T-helper 1 cell treated with Interleukin-12 subunit alpha and Interleukin-12 subunit beta and Interleukin-4 antibody, amounts not matched to agents 30 ng/mL and 1 ng/mL, for 36 hours (primary cell): ENCODE measurements around the gene SMOC2. TPM values are rescaled to one million over a fixed set of nuclear protein-coding genes. Genes with fewer than 3 reads are reported as not detected.
"Not testable (repeated sequence)": the region's sequence is repeated elsewhere in the genome, so short reads cannot be mapped to it uniquely, and the experiment has no call there.

Experiments
- intact Hi-C: fragments of 100-400 bp; cut with micrococcal nuclease; formaldehyde crosslinking; loops from one replicate; pipeline ENCODE4 v1.15.1; 2024
- total RNA-seq: library from RNA; stranded (reverse); gene quantifications from 2 replicates; pipeline ENCODE4 v1.2.3, GENCODE V29; 2022

Gene SMOC2
- total RNA-seq, 1 donor from 2014 or later: not detected

DNA sequence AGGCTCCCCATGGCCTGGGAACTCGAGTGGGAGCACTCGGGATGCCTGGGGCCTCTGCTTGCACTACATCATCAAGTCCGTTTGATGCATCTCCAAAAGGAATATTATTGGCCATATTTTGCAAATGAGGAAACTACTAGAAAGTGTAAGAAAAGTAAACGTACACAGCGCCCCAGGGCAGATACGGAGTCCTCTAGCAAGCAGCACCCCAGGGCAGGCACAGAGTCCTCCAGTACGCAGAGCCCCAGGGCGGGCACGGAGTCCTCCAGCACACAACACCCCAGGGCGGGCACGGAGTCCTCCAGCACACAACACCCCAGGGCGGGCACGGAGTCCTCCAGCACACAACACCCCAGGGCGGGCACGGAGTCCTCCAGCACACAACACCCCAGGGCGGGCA is 264.3 kb downstream of the SMOC2 start:
- intact Hi-C loops: not testable (repeated sequence)

DNA sequence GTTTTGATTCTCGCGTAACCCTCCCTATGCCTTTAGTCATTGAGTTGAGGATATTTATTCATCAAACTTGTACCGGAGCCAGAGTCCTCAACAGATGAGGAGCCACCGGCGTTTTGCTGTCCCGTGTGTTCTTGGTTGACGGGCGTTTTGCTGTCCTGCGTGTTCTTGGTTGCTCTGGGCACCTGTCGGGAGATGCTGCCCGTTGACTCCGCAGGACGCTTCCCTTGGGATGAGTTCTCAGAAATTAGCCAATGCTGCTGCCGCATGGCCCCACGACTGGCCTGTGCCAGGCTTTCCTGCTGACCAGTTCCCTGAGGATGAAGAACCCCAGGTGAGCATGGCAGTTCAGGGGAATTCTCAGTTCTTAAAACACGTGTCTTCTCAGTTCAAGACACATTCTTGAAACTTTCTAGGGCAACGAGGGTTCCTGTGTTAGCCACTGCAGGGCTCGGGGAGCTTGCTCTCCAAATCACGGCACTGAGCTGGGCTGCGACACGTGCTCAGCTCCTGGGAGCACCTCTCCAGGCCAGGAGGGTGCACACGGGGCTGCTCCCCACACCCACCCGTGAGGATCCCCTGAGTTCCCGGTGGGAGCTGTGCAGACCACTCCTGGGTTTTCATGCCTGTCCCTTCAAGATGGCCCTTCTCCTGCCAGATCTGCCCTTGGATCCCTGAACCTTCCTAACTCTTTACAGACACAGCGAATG is 265.6 kb downstream of the SMOC2 start:
- intact Hi-C loops: no loop called here

DNA sequence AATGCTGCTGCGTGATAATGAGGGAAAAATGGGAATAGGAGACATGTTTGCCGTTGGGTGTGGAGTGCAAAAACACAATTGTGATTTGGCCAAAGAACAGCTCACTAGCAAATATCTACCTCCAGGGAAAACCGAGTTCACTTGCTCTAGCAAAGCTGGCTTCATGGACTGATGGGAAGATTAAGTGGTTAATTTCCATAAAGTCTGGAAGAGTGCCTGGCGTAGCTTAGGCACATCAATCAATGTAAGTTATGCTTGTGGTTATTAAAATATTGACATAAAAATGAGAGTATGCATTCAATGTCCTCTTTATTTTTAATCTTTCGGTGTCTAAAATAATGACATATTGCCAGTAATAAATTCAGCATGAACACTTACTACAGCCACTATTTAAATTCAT is 267.5 kb downstream of the SMOC2 start:
- intact Hi-C loops: no loop called here

DNA sequence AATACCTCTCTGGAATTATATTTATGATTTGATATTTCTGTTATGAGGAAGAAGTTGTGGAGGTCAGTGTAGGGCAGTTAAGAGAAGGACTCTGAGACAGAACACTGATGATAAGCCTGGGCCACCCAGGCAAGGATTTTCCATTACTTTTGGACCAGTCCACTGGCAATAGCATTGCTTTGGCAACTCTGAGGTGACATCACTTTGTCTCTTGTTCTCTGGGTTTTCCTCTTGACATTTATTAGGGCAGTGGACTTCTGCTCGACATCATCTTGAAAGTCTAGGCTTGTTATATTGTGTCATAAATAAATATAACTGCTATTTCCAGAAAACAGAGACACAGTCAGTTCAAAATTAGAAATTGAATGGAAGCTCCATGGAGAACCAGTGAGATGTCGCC is 268.0 kb downstream of the SMOC2 start:
- intact Hi-C loops: no loop called here

DNA sequence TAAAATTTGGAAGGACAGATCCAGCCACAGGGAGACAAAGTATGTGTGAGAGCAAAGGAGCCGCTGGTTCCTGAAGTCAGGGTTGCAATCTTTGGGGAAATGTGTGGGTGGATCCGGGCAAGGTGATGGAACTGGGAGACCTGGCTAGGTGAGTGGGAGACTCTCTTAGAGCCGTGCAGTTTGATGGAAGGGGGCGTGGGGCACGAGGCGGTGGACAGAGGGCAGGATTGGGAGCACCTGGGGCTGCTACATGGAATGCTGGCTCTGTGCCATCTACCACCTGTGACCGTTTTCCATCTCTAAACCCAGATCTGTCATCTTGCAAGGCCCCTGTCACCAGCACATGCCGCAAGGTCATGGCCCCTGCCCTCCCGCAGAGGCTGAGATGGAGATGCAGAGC is 268.4 kb downstream of the SMOC2 start:
- intact Hi-C loops: no loop called here

DNA sequence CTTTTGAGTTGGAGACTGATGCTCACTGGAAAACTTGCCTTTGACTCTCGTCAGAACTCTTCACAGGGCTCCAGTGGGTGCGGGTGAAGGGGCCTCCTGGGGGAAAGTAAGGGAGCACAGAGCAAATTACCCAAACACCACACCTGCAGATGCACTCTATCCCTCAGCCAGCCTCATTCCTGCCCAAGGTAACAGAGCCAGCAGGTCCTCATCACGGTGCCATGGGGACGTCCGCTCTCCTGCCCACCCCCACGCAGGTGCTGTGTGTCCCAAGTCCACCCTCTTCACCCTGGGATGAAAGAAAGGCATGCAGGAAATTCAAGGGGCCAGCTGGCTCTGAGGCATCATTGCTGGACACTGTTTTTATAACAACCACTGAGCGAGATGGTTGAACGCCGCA is 269.0 kb downstream of the SMOC2 start:
- intact Hi-C loops: no loop called here

DNA sequence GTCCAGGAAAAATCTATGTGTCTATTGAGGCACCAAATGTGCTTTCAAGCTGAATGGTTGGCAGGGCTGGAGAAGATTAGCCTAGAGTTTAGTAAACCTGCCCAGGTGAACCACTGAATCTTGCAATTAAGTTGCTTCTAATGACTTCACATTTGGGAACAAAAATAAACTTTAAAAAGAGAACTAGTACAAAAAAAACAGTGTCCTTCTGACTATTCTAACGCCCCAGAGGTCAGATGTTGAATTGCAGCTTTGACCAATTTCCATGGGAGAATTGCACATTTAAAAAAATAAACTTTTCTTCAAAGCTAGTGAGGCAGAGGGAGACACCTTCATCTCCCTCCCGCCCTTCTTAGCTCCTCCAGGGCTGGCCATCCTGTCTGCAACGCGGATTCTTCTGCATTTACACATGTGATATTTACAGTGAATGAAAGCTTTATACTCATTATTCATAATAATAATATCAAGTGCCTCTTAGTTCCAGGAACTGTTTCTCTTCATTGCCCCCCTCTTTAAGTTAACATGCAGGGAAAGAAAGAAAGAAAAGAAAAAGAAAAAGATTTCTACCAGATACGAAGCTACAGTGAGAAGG is 270.2 kb downstream of the SMOC2 start:
- intact Hi-C loops: no loop called here

DNA sequence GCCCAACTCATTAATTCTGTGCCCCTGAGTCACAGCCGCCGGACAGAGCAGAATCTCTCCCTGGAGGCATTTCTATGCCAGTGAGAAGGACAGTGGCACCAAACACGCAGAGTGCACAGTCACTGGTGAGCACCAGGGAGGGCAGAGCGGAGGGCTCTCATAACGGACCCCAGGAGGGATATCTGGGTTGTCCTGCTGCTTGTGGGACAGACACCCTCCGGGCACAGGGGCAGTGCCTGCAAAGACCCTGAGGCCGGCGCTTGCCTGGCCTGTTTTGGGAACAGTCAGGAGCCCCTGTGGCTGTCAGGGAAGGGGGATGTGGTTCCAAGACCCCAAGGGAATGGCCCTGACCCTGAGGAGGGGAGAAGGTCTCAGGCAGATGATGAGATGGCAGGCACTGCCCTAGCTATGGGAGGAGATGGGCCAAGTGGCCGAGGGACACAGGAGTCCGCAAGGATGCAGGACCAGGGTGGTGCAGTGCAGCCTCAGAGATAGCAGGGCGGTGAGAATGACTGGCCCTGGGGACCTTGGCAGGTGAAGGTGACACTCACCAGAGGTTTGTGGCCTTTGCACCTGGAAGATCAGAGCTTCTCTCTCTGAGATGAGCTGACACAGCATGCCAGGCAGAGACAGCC is 270.8 kb downstream of the SMOC2 start:
- intact Hi-C loops: no loop called here

DNA sequence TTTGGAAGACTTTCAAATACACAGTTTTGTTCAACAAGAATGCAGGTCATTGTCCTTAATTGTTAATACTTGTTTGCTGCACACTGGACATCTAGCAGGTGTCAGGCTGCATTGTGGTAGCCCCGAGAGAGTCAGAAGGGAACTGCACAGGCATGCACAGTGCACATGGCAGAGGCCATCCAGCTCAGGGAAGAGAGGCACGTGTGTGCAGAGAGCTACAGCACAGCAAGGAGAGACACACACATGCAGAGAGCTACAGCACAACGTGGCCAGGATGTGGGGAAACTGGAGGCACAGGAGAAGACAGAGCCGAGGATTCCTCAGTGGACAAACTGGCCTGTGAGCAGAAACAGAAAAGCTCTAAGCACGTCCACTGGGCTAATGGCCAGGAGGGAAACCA is 272.0 kb downstream of the SMOC2 start:
- intact Hi-C loops: no loop called here

DNA sequence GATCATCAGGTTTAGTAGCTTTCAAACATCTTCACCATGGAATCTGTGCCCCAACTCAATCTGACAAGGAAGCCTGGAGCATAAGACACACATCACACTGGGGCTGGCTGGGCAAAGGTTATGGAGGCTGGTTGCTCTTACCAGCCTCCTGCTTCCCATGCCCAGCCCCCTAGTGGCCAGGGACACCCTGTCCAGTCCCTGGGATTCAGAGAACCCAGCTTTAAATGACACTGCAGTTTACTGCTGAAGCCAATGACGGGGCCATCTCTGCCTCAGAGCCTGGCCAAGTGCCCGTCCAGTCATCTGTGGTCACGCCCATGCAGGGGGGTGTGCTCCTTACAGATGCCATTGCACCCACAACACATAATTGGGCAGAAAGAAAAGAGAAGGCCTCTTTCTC is 272.9 kb downstream of the SMOC2 start:
- intact Hi-C loops: no loop called here

DNA sequence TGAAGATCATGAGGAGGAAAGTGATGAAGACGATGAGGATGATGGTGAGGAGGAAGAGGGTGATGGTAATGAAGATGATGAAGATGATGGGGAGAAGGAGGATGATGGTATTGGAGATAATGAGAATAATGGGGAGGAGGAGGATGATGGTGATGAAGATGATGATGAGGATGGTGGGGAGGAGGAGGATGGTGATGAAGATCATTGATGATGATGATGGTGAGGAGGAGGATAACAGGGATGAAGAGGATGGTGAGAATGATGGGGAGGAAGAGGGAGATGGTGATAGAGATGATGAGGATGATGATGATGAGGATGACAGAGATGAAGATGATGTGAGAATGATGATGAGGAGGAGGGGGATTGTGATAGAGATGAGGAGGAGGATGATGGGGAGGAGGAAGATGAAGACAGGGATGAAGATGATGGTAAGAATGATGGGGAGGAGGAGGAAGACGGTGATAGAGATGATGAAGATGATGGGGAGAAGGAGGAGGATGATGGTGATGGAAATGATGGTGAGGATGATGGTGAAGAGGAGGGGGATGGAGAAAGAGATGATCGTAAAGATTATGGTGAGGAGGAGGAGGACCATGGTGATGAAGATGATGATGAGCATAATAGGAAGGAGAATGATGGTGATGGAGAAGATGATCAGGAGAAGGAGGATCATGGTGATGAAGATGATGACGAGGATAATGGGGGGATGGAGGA is 273.7 kb downstream of the SMOC2 start:
- intact Hi-C loops: no loop called here

DNA sequence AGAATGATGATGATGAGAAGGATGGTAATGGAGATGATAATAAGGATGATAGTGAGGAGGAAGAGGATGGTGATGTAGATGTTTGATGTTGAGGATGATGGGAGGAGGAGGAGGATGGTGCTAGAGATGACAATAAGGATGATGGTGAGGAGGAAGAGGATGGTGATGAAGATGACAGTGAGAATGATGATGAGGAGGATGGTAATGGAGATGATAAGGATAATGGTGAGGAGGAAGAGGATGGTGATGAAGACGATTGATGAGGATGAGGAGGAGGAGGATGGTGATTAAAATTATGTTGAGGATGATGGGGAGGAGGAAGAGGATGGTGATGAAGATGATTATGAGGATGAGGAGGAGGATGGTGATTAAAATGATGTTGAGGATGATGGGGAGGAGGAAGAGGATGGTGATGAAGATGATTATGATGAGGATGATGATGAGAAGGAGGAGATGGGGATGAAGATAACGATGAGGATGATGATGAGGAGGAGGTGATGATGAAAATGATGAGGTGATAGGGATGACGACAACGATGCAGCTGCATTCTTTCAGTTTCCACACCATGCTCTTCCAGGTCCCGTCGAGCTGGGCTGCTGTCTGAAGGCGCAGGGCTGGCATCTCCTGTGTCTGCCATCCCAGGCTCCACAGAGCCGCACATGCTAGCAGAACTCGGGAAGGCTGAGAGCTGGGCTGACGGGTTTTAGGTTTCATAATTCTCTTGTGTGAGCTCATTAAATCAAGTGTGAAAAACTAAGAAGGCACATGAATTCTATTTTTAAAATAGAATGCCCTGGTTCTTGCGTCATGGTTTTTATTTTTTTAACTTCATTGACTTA is 274.9 kb downstream of the SMOC2 start:
- intact Hi-C loops: no loop called here

DNA sequence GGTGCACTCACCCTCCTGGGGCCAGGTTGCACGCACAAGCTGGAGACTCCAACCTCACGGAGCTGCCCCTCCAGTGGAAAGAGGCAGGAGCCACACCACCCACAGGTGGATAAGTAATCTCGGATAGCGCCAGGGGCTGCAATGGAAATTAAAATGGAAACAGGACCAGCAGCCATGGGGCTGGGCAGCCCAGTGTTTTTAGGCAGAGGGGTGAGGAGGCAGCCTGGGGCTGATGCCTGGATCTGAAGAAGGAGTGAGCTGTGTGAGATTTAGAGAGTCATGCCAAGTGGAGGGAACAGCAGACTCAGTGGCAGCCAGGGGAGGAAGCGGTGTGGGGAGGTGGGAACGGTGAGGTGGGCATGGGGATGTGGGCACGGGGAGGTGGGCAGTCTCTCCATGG is 275.6 kb downstream of the SMOC2 start:
- intact Hi-C loops: no loop called here

DNA sequence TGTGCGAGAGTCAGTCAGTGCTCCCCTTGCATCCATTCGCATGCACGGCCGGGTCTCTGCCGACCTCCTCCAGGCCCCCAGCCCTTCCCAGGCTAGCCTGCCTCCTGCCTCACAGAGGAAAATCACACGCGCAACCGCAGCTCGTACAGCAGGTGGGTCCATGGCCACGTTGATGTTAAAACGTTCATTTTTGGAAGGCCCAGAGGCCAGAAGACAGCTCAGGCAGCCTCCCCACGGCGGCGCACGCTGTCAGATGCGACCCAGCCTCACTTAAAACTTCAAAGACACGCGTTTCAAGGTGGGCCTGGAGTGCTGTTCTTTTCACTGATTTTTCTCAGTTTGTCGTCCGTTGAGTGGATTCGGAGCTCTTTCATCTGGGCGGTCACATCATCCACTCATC is 276.5 kb downstream of the SMOC2 start:
- intact Hi-C loops: no loop called here

Other genes with a start within 250 kb of the SMOC2 start
- gene DACT2, start 121.4 kb upstream of the SMOC2 start, total RNA-seq: 0.59 and 0.78 TPM in 2 replicates